GM12865 (cell line): Measurements from ENCODE around the gene PACS1.
"Not testable (repeated sequence)": the region's sequence is repeated elsewhere in the genome, so short reads cannot be mapped to it uniquely, and the experiment has no call there.

Experiments
- DNase-seq: peaks from one replicate; pipeline ENCODE4 v3.0.0; 2010; ENCODE audit warnings: low read depth
- H3K4me3 ChIP-seq: 2 replicates; pipeline ENCODE4 v1.5.1; 2011; ENCODE audit warnings: mild to moderate bottlenecking, low read depth, low read length, control low read depth
- TF ChIP-seq, protein P1 (sequence below): IDR thresholded peaks from 2 replicates; pipeline ENCODE4 v1.5.1; 2011; ENCODE audit warnings: low read length, control low read depth, low read depth, inconsistent platforms; ENCODE audit not compliant: insufficient read depth; ENCODE audit errors: missing control alignments

Gene PACS1

GRCh38 chr11:66069715-66070603 is at the start of gene PACS1:
TSS of gene PACS1 (plus strand) at chr11:66070272. CDS start at chr11:66070487, 215 bp downstream.
- peak; percentile 93 for DNase-seq
- H3K4me3 ChIP-seq: peak within 1 kb of the TSS; percentile 75
- TF ChIP-seq, protein P1, sequence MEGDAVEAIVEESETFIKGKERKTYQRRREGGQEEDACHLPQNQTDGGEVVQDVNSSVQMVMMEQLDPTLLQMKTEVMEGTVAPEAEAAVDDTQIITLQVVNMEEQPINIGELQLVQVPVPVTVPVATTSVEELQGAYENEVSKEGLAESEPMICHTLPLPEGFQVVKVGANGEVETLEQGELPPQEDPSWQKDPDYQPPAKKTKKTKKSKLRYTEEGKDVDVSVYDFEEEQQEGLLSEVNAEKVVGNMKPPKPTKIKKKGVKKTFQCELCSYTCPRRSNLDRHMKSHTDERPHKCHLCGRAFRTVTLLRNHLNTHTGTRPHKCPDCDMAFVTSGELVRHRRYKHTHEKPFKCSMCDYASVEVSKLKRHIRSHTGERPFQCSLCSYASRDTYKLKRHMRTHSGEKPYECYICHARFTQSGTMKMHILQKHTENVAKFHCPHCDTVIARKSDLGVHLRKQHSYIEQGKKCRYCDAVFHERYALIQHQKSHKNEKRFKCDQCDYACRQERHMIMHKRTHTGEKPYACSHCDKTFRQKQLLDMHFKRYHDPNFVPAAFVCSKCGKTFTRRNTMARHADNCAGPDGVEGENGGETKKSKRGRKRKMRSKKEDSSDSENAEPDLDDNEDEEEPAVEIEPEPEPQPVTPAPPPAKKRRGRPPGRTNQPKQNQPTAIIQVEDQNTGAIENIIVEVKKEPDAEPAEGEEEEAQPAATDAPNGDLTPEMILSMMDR: no peak

DNA sequence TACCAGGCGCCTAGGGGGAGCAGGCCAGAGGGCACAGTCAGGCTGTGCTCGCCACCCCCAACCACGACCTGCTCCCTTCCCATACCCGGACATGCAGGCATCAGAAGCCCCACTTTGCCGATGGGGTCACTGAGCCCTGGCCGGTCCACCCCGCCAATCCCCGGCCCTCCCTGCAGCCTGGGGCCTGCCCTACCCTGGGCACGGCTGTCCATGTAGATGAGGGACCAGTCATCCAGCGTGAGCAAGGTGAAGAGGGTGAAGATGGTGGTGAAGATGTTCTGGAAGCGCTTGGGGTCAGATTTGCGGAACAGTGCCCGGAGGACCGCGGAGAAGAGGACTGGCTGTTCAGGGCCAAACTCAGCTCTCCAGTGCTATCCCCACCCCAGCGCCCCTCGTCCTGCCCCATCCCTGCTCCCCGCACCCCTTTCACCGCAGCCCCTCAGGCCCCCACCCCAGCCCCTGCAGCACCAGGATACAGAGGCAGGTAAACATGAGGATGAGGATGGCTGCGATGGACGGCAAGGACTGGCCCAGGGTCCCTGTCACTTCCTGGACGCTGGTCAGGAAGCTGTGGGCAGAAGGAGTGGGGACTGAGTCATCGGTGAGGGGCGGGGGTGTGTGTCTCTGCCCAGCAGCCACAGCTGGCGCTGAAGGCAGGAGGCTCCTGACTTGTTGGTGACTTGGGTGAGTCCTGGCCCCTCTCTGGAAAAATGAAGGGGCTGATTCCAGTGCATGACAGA is 49.3 kb upstream of the PACS1 start:
- no peak overlapping the region for H3K4me3 ChIP-seq
- no peak for DNase-seq
- TF ChIP-seq, protein P1: no peak

- no peak overlapping the region for H3K4me3 ChIP-seq
- TF ChIP-seq, protein P1: peak; percentile 92
- DNase-seq: peak; percentile 61
Observed at GRCh38 chr11:66022401-66023185, 47.5 kb upstream of the PACS1 start.

GRCh38 chr11:66023186-66023440 is 47.0 kb upstream of the PACS1 start:
- H3K4me3 ChIP-seq, DNase-seq: not testable (repeated sequence)

GRCh38 chr11:66026017-66026529 is 44.0 kb upstream of the PACS1 start, which contains the start of gene CATSPER1:
TSS of gene CATSPER1 (minus strand) at chr11:66026479. CDS start at chr11:66026379, 100 bp downstream.
- no peak within 1 kb of the TSS for H3K4me3 ChIP-seq
- TF ChIP-seq, protein P1: no peak
- no peak for DNase-seq

- DNase-seq: no peak
- no peak overlapping the region for H3K4me3 ChIP-seq
- TF ChIP-seq, protein P1: no peak
Observed at GRCh38 chr11:66032957-66033735, 36.9 kb upstream of the PACS1 start.
